ENCODE measurements around the gene ZFAND4. TPM values are rescaled to one million over a fixed set of nuclear protein-coding genes. Genes with fewer than 3 reads are reported as not detected.
"Not testable (repeated sequence)": the region's sequence is repeated elsewhere in the genome, so short reads cannot be mapped to it uniquely, and the experiment has no call there.

The ZFAND4 gene
- total RNA-seq (2022), result 4.9 and 5.0 TPM in 2 replicates
- percentile 58 among the genes with signal in this experiment for Bru-seq, nascent RNA
- BruChase-seq, experiment 1, labeled RNA remaining after a 6-hour chase, result percentile 54 among the genes with signal in this experiment
- percentile 54 among the genes with signal in this experiment for BruChase-seq, experiment 2, labeled RNA remaining after a 2-hour chase
- long read RNA-seq, partial matches to known transcripts, result 0 of 6 reads
- long read RNA-seq, other reads (novel, unspliced or antisense), result 6 of 6 reads

- Mint-ChIP-seq H3K36me3 (ENCODE audit: insufficient read depth, unreplicated experiment) (no peaks in the 10 kb centered on the region), H3K27me3 (ENCODE audit: insufficient read depth, unreplicated experiment) (no peaks in the 10 kb centered on the region), H3K4me3 (ENCODE audit: unreplicated experiment) (peak within 1 kb of the TSS; percentile 81), H3K4me1 (ENCODE audit: insufficient read depth, unreplicated experiment) (no peaks in the 10 kb centered on the region), H3K9me3 (ENCODE audit: unreplicated experiment) (no peaks in the 10 kb centered on the region), H3K27ac (ENCODE audit: low read depth, unreplicated experiment) (peak within 1 kb of the TSS; percentile 70)
- no TSS peak for BruUV-seq (replicated peaks)
- TF ChIP-seq CTCF (IDR thresholded peaks at IDR 0.05; ENCODE audit: unreplicated experiment), result peak; percentile 55
- peak; percentile 94 for DNase-seq (ENCODE audit: unreplicated experiment)
- ChIA-PET CTCF (interaction anchor here (0.6 to 3.7 kb wide), 13 partner anchors 10 to 437 kb away, joined by 3 to 21 read pairs (median 3); no protein-coding TSS in a partner anchor), POLR2A (interaction anchor here (0.6 to 1.2 kb wide), 5 partner anchors 14 to 286 kb away, joined by 3 to 6 read pairs (median 4); no protein-coding TSS in a partner anchor)
- intact Hi-C loops (cut with micrococcal nuclease), result loop anchor here (1.0 to 5.0 kb wide), 3 partner anchors 78 to 355 kb away; no protein-coding TSS in a partner anchor
Observed at GRCh38 chr10:45672181-45673073, at the start of gene ZFAND4. TSS of gene ZFAND4 (minus strand) at chr10:45672772. CDS start at chr10:45663725, 9,047 bp downstream.

GRCh38 chr10:45721503-45721902, 48.9 kb upstream of the ZFAND4 start:
- H3K4me1 Mint-ChIP-seq (ENCODE audit: insufficient read depth, unreplicated experiment); H3K27me3 Mint-ChIP-seq (ENCODE audit: insufficient read depth, unreplicated experiment); H3K4me3 Mint-ChIP-seq (ENCODE audit: unreplicated experiment); H3K9me3 Mint-ChIP-seq (ENCODE audit: unreplicated experiment); DNase-seq (ENCODE audit: unreplicated experiment); POLR2A ChIA-PET; H3K27ac Mint-ChIP-seq (ENCODE audit: low read depth, unreplicated experiment); H3K36me3 Mint-ChIP-seq (ENCODE audit: insufficient read depth, unreplicated experiment); BruUV-seq (replicated peaks); intact Hi-C loops (cut with micrococcal nuclease); CTCF ChIA-PET: not testable (repeated sequence)

- H3K36me3 Mint-ChIP-seq (ENCODE audit: insufficient read depth, unreplicated experiment); H3K27ac Mint-ChIP-seq (ENCODE audit: low read depth, unreplicated experiment); DNase-seq (ENCODE audit: unreplicated experiment); CTCF ChIA-PET; H3K9me3 Mint-ChIP-seq (ENCODE audit: unreplicated experiment); POLR2A ChIA-PET; H3K4me3 Mint-ChIP-seq (ENCODE audit: unreplicated experiment); intact Hi-C loops (cut with micrococcal nuclease); H3K27me3 Mint-ChIP-seq (ENCODE audit: insufficient read depth, unreplicated experiment); H3K4me1 Mint-ChIP-seq (ENCODE audit: insufficient read depth, unreplicated experiment); BruUV-seq (replicated peaks): not testable (repeated sequence)
Observed at GRCh38 chr10:45717642-45718041, 45.1 kb upstream of the ZFAND4 start.

GRCh38 chr10:45717053-45717452, 44.5 kb upstream of the ZFAND4 start:
- H3K36me3 Mint-ChIP-seq (ENCODE audit: insufficient read depth, unreplicated experiment); H3K4me1 Mint-ChIP-seq (ENCODE audit: insufficient read depth, unreplicated experiment); DNase-seq (ENCODE audit: unreplicated experiment); H3K9me3 Mint-ChIP-seq (ENCODE audit: unreplicated experiment); intact Hi-C loops (cut with micrococcal nuclease); H3K27me3 Mint-ChIP-seq (ENCODE audit: insufficient read depth, unreplicated experiment); H3K4me3 Mint-ChIP-seq (ENCODE audit: unreplicated experiment); H3K27ac Mint-ChIP-seq (ENCODE audit: low read depth, unreplicated experiment); BruUV-seq (replicated peaks); POLR2A ChIA-PET; CTCF ChIA-PET: not testable (repeated sequence)

GRCh38 chr10:45711223-45711622, 38.7 kb upstream of the ZFAND4 start:
- BruUV-seq (replicated peaks); CTCF ChIA-PET; H3K27me3 Mint-ChIP-seq (ENCODE audit: insufficient read depth, unreplicated experiment): not testable (repeated sequence)

GRCh38 chr10:45710200-45710796, 37.7 kb upstream of the ZFAND4 start:
- CTCF ChIA-PET, result interaction anchor here (0.6 to 0.7 kb wide), 2 partner anchors 153 to 1964 kb away, joined by 5 to 6 read pairs; no protein-coding TSS in a partner anchor
- H3K36me3 Mint-ChIP-seq (ENCODE audit: insufficient read depth, unreplicated experiment); H3K27me3 Mint-ChIP-seq (ENCODE audit: insufficient read depth, unreplicated experiment); DNase-seq (ENCODE audit: unreplicated experiment); POLR2A ChIA-PET; BruUV-seq (replicated peaks); H3K4me1 Mint-ChIP-seq (ENCODE audit: insufficient read depth, unreplicated experiment); H3K4me3 Mint-ChIP-seq (ENCODE audit: unreplicated experiment); H3K9me3 Mint-ChIP-seq (ENCODE audit: unreplicated experiment); intact Hi-C loops (cut with micrococcal nuclease): not testable (repeated sequence)
- H3K27ac Mint-ChIP-seq (ENCODE audit: low read depth, unreplicated experiment), result peak overlapping the region; percentile 5

More at GRCh38 chr10:45711223-45711622, 38.7 kb upstream of the ZFAND4 start:
- H3K4me1 Mint-ChIP-seq (ENCODE audit: insufficient read depth, unreplicated experiment); H3K9me3 Mint-ChIP-seq (ENCODE audit: unreplicated experiment); H3K27ac Mint-ChIP-seq (ENCODE audit: low read depth, unreplicated experiment); H3K36me3 Mint-ChIP-seq (ENCODE audit: insufficient read depth, unreplicated experiment); intact Hi-C loops (cut with micrococcal nuclease); DNase-seq (ENCODE audit: unreplicated experiment); H3K4me3 Mint-ChIP-seq (ENCODE audit: unreplicated experiment); POLR2A ChIA-PET: not testable (repeated sequence)

GRCh38 chr10:45678467-45678866, 5.9 kb upstream of the ZFAND4 start:
- BruUV-seq (replicated peaks); H3K36me3 Mint-ChIP-seq (ENCODE audit: insufficient read depth, unreplicated experiment); POLR2A ChIA-PET; H3K27me3 Mint-ChIP-seq (ENCODE audit: insufficient read depth, unreplicated experiment); H3K9me3 Mint-ChIP-seq (ENCODE audit: unreplicated experiment); H3K4me3 Mint-ChIP-seq (ENCODE audit: unreplicated experiment); intact Hi-C loops (cut with micrococcal nuclease); DNase-seq (ENCODE audit: unreplicated experiment); H3K27ac Mint-ChIP-seq (ENCODE audit: low read depth, unreplicated experiment); H3K4me1 Mint-ChIP-seq (ENCODE audit: insufficient read depth, unreplicated experiment); CTCF ChIA-PET: not testable (repeated sequence)

Measured in MCF 10A (cell line).